ENCODE measurements around the gene GGTA1.

DNA sequence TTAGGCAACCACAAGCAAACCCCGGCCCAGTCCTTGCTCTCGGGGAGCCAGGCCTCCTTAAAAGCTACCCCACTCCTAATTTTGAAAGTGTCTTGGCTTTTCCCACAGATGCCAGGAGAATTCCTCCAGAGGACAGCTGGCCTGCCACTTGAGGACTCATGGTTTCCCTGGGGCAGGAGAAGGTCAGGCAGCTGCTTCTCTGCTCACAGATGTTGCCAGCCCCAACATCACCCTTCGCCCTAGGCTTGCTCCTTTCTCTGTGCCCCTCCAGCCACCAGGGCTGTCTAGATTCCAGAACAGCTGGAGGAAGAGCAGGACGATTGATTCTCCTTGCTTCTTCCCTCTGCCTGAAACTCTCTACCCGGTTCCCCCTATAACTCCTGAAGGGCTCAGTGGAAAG is 8.5 kb downstream of the GGTA1 start:
- TF ChIP-seq, protein P1, sequence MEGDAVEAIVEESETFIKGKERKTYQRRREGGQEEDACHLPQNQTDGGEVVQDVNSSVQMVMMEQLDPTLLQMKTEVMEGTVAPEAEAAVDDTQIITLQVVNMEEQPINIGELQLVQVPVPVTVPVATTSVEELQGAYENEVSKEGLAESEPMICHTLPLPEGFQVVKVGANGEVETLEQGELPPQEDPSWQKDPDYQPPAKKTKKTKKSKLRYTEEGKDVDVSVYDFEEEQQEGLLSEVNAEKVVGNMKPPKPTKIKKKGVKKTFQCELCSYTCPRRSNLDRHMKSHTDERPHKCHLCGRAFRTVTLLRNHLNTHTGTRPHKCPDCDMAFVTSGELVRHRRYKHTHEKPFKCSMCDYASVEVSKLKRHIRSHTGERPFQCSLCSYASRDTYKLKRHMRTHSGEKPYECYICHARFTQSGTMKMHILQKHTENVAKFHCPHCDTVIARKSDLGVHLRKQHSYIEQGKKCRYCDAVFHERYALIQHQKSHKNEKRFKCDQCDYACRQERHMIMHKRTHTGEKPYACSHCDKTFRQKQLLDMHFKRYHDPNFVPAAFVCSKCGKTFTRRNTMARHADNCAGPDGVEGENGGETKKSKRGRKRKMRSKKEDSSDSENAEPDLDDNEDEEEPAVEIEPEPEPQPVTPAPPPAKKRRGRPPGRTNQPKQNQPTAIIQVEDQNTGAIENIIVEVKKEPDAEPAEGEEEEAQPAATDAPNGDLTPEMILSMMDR (conservative IDR thresholded peaks at IDR 0.05 in 1 of 2, IDR thresholded peaks at IDR 0.05 in 1 of 2; ENCODE audit: low read depth in 1 of 2, low read length in 2 of 2): no peak
- TF ChIP-seq EZH2 (IDR thresholded peaks at IDR 0.05; ENCODE audit: low read length, missing control alignments): no peak

Data from fibroblast of lung (primary cell).